Measurements from ENCODE around the gene SLC6A18. TPM values are rescaled to one million over a fixed set of nuclear protein-coding genes. Genes with fewer than 3 reads are reported as not detected.

Gene SLC6A18
- total RNA-seq, 2 experiments from 2014 or later = not detected

- Mint-ChIP-seq H3K4me3 (no peak overlapping the region), H3K27me3 (peaks cover 10% of the 10 kb centered on the region), H3K4me1 (no peaks in the 10 kb centered on the region), H3K27ac (no peak overlapping the region), H3K9me3 (ENCODE audit: low read depth) (no peaks in the 10 kb centered on the region), H3K36me3 (ENCODE audit: low read depth) (no peaks in the 10 kb centered on the region)
- DNase-seq (no peak), ATAC-seq (no peak)
- ChIA-PET POLR2A (no interaction called here), CTCF (interaction anchor here (0.5 to 1.5 kb wide), 2 partner anchors 15 to 17 kb away, joined by 4 read pairs; no protein-coding TSS in a partner anchor)
- intact Hi-C loops (cut with DNase I, micrococcal nuclease) = no loop called here
Measured at GRCh38 chr5:1189269-1189668, 35.9 kb upstream of the SLC6A18 start.

DNA sequence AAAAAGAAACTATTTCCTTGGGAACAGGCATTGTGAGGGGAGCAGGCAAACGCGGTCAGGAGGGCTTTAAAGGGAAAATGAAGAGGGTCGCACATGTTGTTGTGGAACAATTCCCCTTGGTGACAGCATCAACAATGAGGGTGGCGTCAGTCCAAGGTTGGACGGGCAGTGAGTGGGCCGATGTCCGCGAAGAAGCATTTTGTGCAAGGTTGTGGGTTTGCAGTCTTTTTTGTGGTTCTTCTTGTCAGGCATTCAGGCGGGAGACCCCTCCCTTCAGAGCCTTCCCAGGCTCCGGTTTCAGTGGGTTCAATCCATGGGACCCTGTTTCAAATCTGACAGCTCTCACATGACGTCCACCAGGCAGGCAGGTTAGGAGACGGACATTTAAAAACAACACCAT is 34.9 kb upstream of the SLC6A18 start:
- H3K27me3 Mint-ChIP-seq = peaks cover 10% of the 10 kb centered on the region
- ATAC-seq (no peak), DNase-seq (no peak)
- H3K27ac Mint-ChIP-seq = no peak overlapping the region
- no peak overlapping the region for H3K4me3 Mint-ChIP-seq
- POLR2A ChIA-PET = no interaction called here
- no peaks in the 10 kb centered on the region for H3K4me1 Mint-ChIP-seq
- CTCF ChIA-PET = no interaction called here
- H3K9me3 Mint-ChIP-seq (ENCODE audit: low read depth) = no peaks in the 10 kb centered on the region
- intact Hi-C loops (cut with DNase I, micrococcal nuclease) = no loop called here
- no peaks in the 10 kb centered on the region for H3K36me3 Mint-ChIP-seq (ENCODE audit: low read depth)

GRCh38 chr5:1190837-1191239 is 34.3 kb upstream of the SLC6A18 start:
- CTCF ChIA-PET = no interaction called here
- H3K36me3 Mint-ChIP-seq (ENCODE audit: low read depth) = no peaks in the 10 kb centered on the region
- intact Hi-C loops (cut with DNase I, micrococcal nuclease) = no loop called here
- no peak for ATAC-seq
- DNase-seq = no peak
- H3K4me1 Mint-ChIP-seq = no peaks in the 10 kb centered on the region
- POLR2A ChIA-PET = no interaction called here
- peaks cover 10% of the 10 kb centered on the region for H3K27me3 Mint-ChIP-seq
- no peak overlapping the region for H3K27ac Mint-ChIP-seq
- no peaks in the 10 kb centered on the region for H3K9me3 Mint-ChIP-seq (ENCODE audit: low read depth)
- no peak overlapping the region for H3K4me3 Mint-ChIP-seq

DNA sequence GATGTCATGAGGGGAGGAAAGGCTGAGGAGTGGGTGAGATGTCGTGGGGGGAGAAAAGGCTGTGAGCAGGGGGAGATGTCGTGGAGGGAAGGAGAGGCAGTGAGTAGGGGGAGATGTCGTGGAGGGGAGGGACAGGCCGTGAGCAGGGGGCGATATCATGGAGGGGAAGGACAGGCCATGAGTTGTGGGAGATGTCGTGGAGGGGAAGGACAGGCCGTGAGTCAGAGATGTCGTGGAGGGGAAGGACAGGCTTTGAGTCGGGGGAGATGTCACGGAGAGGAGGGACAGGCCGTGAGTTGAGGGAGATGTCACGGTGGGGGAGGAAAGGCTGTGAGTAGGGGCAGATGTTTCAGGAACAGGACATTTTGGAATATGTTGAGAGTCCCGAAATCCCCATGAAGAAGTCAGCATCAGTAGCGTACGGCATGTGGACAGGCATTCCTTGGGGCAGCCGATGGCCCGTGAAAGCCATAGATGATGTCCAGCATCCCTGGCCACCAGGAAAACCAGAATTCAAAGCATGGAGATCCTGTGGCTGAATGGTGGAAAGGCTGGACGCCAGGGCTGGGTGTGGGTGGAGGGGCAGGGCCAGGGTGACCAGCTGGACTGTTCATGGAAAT is 32.1 kb upstream of the SLC6A18 start:
- DNase-seq = no peak
- no peaks in the 10 kb centered on the region for H3K4me1 Mint-ChIP-seq
- ATAC-seq = no peak
- no peak overlapping the region for H3K4me3 Mint-ChIP-seq
- H3K27me3 Mint-ChIP-seq = peaks cover 10% of the 10 kb centered on the region
- ChIA-PET CTCF (no interaction called here), POLR2A (no interaction called here)
- H3K9me3 Mint-ChIP-seq (ENCODE audit: low read depth) = no peaks in the 10 kb centered on the region
- no peak overlapping the region for H3K27ac Mint-ChIP-seq
- intact Hi-C loops (cut with DNase I, micrococcal nuclease) = no loop called here
- H3K36me3 Mint-ChIP-seq (ENCODE audit: low read depth) = no peaks in the 10 kb centered on the region

DNA sequence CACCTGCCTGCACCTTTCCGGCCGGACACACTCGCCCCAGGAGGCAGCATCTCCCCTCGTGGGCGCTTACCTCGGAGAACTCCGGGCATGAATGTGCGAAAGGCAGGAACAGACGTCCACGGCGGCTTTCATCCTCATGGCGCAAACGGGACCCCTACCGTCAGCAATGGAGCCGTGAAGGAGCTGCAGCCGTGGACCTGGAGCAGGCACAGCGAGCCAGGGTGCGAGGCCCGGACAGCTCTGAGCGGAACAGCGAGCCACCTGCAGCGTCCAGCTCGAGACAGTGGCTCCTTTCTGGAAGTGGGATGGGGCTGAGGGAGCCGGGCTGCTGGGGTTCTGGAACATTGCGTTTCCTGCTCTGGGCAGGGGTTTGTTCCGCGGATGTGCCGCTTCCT is 31.6 kb upstream of the SLC6A18 start:
- Mint-ChIP-seq H3K36me3 (ENCODE audit: low read depth) (no peaks in the 10 kb centered on the region), H3K9me3 (ENCODE audit: low read depth) (no peaks in the 10 kb centered on the region), H3K4me3 (no peak overlapping the region), H3K27ac (no peak overlapping the region), H3K27me3 (peaks cover 10% of the 10 kb centered on the region), H3K4me1 (no peaks in the 10 kb centered on the region)
- POLR2A ChIA-PET = no interaction called here
- DNase-seq (no peak), ATAC-seq (no peak)
- CTCF ChIA-PET = no interaction called here
- intact Hi-C loops (cut with DNase I, micrococcal nuclease) = no loop called here

DNA sequence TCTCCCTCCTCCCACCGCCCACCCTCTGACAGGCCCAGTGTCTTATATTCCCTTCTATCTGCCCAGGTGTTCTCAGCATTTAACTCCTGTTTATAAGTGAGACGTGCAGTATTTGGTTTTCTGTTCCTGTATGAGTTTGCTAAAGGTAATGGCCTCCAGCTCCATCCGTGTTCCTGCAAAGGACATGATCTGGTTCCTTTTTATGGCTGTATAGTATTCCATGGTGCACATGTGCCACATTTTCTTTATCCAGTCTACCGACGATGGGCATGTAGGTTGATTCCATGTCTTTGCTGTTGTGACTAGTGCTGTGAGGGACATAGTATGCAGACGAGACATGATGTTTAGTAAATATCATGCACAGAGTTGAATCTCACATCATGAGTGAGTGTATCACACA is 30.8 kb upstream of the SLC6A18 start:
- no peak overlapping the region for H3K4me3 Mint-ChIP-seq
- DNase-seq (no peak), ATAC-seq (no peak)
- H3K27me3 Mint-ChIP-seq = peaks cover 10% of the 10 kb centered on the region
- H3K9me3 Mint-ChIP-seq (ENCODE audit: low read depth) = no peaks in the 10 kb centered on the region
- H3K27ac Mint-ChIP-seq = no peak overlapping the region
- ChIA-PET POLR2A (no interaction called here), CTCF (no interaction called here)
- H3K36me3 Mint-ChIP-seq (ENCODE audit: low read depth) = no peaks in the 10 kb centered on the region
- intact Hi-C loops (cut with DNase I, micrococcal nuclease) = no loop called here
- no peaks in the 10 kb centered on the region for H3K4me1 Mint-ChIP-seq

- DNase-seq = no peak
- H3K27me3 Mint-ChIP-seq = peaks cover 6% of the 10 kb centered on the region
- ChIA-PET POLR2A (no interaction called here), CTCF (no interaction called here)
- no peak for ATAC-seq
- H3K4me3 Mint-ChIP-seq = no peak overlapping the region
- no peaks in the 10 kb centered on the region for H3K4me1 Mint-ChIP-seq
- H3K27ac Mint-ChIP-seq = no peak overlapping the region
- no peaks in the 10 kb centered on the region for H3K36me3 Mint-ChIP-seq (ENCODE audit: low read depth)
- H3K9me3 Mint-ChIP-seq (ENCODE audit: low read depth) = no peaks in the 10 kb centered on the region
- intact Hi-C loops (cut with DNase I, micrococcal nuclease) = no loop called here
Measured at GRCh38 chr5:1195439-1195838, 29.7 kb upstream of the SLC6A18 start.

DNA sequence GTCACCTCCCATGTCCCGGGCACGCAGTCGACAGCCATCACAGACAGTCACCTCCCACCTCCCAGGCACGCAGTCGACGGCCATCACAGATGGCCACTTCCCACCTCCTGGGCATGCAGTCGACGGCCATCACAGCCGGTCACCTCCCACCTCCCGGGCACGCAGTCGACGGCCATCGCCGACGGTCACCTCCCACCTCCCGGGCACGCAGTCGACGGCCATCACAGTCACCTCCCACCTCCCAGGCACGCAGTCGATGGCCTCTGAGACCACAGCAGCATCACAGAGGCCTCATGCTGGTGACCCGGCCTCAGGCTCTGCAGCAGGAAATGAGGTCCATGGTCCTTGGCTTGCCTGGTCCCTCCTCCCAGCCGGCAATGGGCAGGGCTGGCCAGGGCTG is 29.3 kb upstream of the SLC6A18 start:
- no peak for DNase-seq
- ChIA-PET POLR2A (no interaction called here), CTCF (no interaction called here)
- intact Hi-C loops (cut with DNase I, micrococcal nuclease) = no loop called here
- no peaks in the 10 kb centered on the region for H3K36me3 Mint-ChIP-seq (ENCODE audit: low read depth)
- H3K27me3 Mint-ChIP-seq = peaks cover under 1% of the 10 kb centered on the region
- H3K4me1 Mint-ChIP-seq = no peaks in the 10 kb centered on the region
- no peak for ATAC-seq
- no peak overlapping the region for H3K4me3 Mint-ChIP-seq
- no peak overlapping the region for H3K27ac Mint-ChIP-seq
- no peaks in the 10 kb centered on the region for H3K9me3 Mint-ChIP-seq (ENCODE audit: low read depth)

GRCh38 chr5:1196562-1196961 is 28.6 kb upstream of the SLC6A18 start:
- intact Hi-C loops (cut with DNase I, micrococcal nuclease) = no loop called here
- H3K27ac Mint-ChIP-seq = no peak overlapping the region
- ChIA-PET POLR2A (no interaction called here), CTCF (no interaction called here)
- H3K9me3 Mint-ChIP-seq (ENCODE audit: low read depth) = no peaks in the 10 kb centered on the region
- DNase-seq = no peak
- no peaks in the 10 kb centered on the region for H3K4me1 Mint-ChIP-seq
- H3K27me3 Mint-ChIP-seq = no peaks in the 10 kb centered on the region
- ATAC-seq = no peak
- H3K36me3 Mint-ChIP-seq (ENCODE audit: low read depth) = no peaks in the 10 kb centered on the region
- H3K4me3 Mint-ChIP-seq = no peak overlapping the region

GRCh38 chr5:1197876-1198666 is 27.1 kb upstream of the SLC6A18 start:
- intact Hi-C loops (cut with DNase I, micrococcal nuclease) = no loop called here
- no peak overlapping the region for H3K27ac Mint-ChIP-seq
- no peak overlapping the region for H3K4me3 Mint-ChIP-seq

GRCh38 chr5:1199340-1199648 is 25.9 kb upstream of the SLC6A18 start:
- Mint-ChIP-seq H3K4me3 (no peak overlapping the region), H3K36me3 (ENCODE audit: low read depth) (no peaks in the 10 kb centered on the region), H3K9me3 (ENCODE audit: low read depth) (no peaks in the 10 kb centered on the region), H3K4me1 (no peaks in the 10 kb centered on the region), H3K27ac (no peak overlapping the region), H3K27me3 (no peaks in the 10 kb centered on the region)
- CTCF ChIA-PET = no interaction called here
- DNase-seq = no peak
- intact Hi-C loops (cut with DNase I, micrococcal nuclease) = no loop called here
- POLR2A ChIA-PET = no interaction called here
- ATAC-seq = no peak

More at GRCh38 chr5:1197876-1198666, 27.1 kb upstream of the SLC6A18 start:
- CTCF ChIA-PET = no interaction called here
- Mint-ChIP-seq H3K9me3 (ENCODE audit: low read depth) (no peaks in the 10 kb centered on the region), H3K36me3 (ENCODE audit: low read depth) (no peaks in the 10 kb centered on the region), H3K27me3 (no peaks in the 10 kb centered on the region), H3K4me1 (no peaks in the 10 kb centered on the region)
- DNase-seq (no peak), ATAC-seq (no peak)
- POLR2A ChIA-PET = no interaction called here

- H3K36me3 Mint-ChIP-seq (ENCODE audit: low read depth) = no peaks in the 10 kb centered on the region
- intact Hi-C loops (cut with DNase I, micrococcal nuclease) = no loop called here
- no peaks in the 10 kb centered on the region for H3K4me1 Mint-ChIP-seq
- POLR2A ChIA-PET = no interaction called here
- no peak overlapping the region for H3K27ac Mint-ChIP-seq
- DNase-seq (peak; percentile 24), ATAC-seq (peak; percentile 47)
- no peak overlapping the region for H3K4me3 Mint-ChIP-seq
- CTCF ChIA-PET = no interaction called here
- H3K9me3 Mint-ChIP-seq (ENCODE audit: low read depth) = no peaks in the 10 kb centered on the region
- H3K27me3 Mint-ChIP-seq = no peaks in the 10 kb centered on the region
Measured at GRCh38 chr5:1199649-1200494, 25.3 kb upstream of the SLC6A18 start.
